ENCODE measurements around the gene KNSTRN.

Gene KNSTRN

DNA sequence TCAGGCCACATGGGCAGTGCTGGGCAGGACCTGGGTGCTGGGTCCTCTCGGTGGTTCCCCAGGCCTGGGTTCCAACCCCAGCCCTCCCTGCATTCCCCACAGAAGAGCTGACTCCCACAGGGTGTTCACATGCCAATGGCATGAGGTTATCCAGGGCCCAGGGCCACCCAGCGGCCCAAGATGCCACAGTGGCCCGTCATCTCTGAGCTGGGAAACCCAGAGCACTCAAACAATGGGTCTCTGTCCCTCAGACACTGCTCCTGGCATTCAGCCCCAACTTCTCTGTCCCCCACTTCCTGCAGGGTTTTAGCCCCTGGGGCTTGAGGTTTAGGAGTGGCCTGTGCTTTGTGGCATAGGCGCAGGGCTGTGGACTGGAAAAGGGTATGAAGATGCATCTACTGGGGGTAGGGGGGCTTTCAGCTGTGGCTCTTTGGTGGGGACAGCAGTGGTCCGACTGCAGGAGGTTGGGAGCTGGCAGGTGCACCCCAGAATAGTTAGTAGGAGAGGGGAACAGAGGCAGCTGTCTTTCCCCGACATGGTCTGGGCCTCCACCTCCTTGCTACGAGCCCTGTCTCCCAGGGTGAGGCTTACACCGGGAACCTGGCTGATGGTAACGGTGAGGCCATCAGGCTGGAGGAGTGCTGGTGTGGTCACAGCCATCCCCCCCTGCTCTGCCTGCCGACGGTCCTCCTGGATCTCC is 43.5 kb upstream of the KNSTRN start:
- H3K27ac ChIP-seq (ENCODE audit: low read depth, low read length) = peak overlapping the region; percentile 94
- peak overlapping the region in 1 of 5 donors; percentile 58 for H3K4me3 ChIP-seq (ENCODE audit: low read depth in 1 of 5, low read length in 5 of 5)
- peaks cover 15 to 86% (median 73%) of the 10 kb centered on the region in 5 donors for H3K4me1 ChIP-seq (ENCODE audit: control insufficient read depth in 5 of 5, insufficient read depth in 5 of 5, low read length in 5 of 5)
- H3K36me3 ChIP-seq (ENCODE audit: control insufficient read depth in 5 of 5, insufficient read depth in 5 of 5, low read length in 5 of 5) = peaks cover 0 to 2% (median 0%) of the 10 kb centered on the region in 5 donors
- H3K27me3 ChIP-seq (ENCODE audit: control insufficient read depth in 5 of 5, insufficient read depth in 4 of 5, low read length in 5 of 5) = no peaks in the 10 kb centered on the region
- peak overlapping the region in 2 of 5 donors; percentile 70 to 74 for H3K9ac ChIP-seq (ENCODE audit: low read length in 5 of 5)
- H3K9me3 ChIP-seq (ENCODE audit: control insufficient read depth in 5 of 5, low read length in 5 of 5) = no peaks in the 10 kb centered on the region

DNA sequence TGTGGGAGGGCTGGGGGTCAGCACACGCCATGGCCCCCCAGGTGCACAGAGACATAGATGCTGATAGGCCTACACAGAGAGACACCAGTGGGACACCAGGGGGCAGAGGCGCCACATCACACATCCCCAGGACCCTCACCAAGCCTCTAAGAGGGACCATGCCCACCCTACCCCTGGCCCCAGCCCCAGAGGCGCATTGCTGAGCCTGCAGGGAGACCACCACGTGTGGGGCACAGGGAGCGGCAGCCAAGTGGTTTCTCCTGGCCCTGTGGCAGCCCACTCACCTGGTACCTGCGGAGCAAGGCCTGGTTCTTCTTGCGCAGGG is 42.9 kb upstream of the KNSTRN start:
- peak overlapping the region in 4 of 5 donors; percentile 68 to 81 (median 72) for H3K9ac ChIP-seq (ENCODE audit: low read length in 5 of 5)
- peak overlapping the region in 2 of 5 donors; percentile 57 to 58 for H3K4me3 ChIP-seq (ENCODE audit: low read depth in 1 of 5, low read length in 5 of 5)
- no peaks in the 10 kb centered on the region for H3K9me3 ChIP-seq (ENCODE audit: control insufficient read depth in 5 of 5, low read length in 5 of 5)
- peaks cover 0 to 2% (median 0%) of the 10 kb centered on the region in 5 donors for H3K36me3 ChIP-seq (ENCODE audit: control insufficient read depth in 5 of 5, insufficient read depth in 5 of 5, low read length in 5 of 5)
- peaks cover 12 to 86% (median 70%) of the 10 kb centered on the region in 5 donors for H3K4me1 ChIP-seq (ENCODE audit: control insufficient read depth in 5 of 5, insufficient read depth in 5 of 5, low read length in 5 of 5)
- no peaks in the 10 kb centered on the region for H3K27me3 ChIP-seq (ENCODE audit: control insufficient read depth in 5 of 5, insufficient read depth in 4 of 5, low read length in 5 of 5)
- H3K27ac ChIP-seq (ENCODE audit: low read depth, low read length) = peak overlapping the region; percentile 94

GRCh38 chr15:40340038-40340739 is 42.3 kb upstream of the KNSTRN start:
- Histone ChIP-seq H3K9ac (ENCODE audit: low read length in 5 of 5) (peak overlapping the region in 4 of 5 donors; percentile 68 to 81 (median 72)), H3K27me3 (ENCODE audit: control insufficient read depth in 5 of 5, insufficient read depth in 4 of 5, low read length in 5 of 5) (no peaks in the 10 kb centered on the region), H3K9me3 (ENCODE audit: control insufficient read depth in 5 of 5, low read length in 5 of 5) (no peaks in the 10 kb centered on the region), H3K4me3 (ENCODE audit: low read depth in 1 of 5, low read length in 5 of 5) (peak overlapping the region in 4 of 5 donors; percentile 32 to 58 (median 50)), H3K36me3 (ENCODE audit: control insufficient read depth in 5 of 5, insufficient read depth in 5 of 5, low read length in 5 of 5) (no peaks in the 10 kb centered on the region), H3K27ac (ENCODE audit: low read depth, low read length) (peak overlapping the region; percentile 94), H3K4me1 (ENCODE audit: control insufficient read depth in 5 of 5, insufficient read depth in 5 of 5, low read length in 5 of 5) (peaks cover 12 to 80% (median 64%) of the 10 kb centered on the region in 5 donors)

DNA sequence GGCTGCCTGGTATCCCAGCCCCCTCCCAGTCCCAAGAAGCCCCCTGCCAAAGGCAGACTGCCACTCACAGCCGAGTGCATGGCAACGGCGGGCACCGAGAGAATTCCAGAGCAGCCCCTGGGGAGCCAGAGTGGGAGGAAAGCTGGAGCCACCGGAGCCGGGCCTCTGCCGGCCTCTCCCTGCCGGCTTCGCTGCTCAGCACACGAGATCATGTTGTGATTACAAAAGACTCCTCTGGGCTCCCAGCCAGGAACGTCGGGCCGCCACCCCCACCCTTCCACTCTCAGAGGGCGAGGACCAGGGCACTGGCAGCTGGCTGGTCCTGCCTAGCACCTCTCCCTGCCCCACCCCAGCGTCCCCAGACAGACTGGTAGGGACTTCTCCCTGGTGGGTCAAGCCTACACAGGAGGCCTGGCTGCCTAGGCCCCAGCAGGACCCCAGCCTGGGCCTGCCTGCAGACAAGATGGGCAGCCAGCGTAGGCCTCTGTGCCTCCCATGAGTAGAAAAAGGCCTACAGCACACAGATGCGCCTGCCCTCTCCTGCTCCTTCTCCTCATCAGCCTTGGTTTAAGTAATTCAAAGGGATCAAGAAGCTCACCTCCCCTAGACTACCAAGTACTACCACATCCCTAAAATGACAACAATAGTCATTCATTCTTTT is 41.7 kb upstream of the KNSTRN start, which contains the start of gene CCDC9B:
Gene CCDC9B (minus strand): TSS at position 200 of the 661 bp plus-strand sequence. CDS start 120 bp downstream, at position 80.
- H3K27ac ChIP-seq (ENCODE audit: low read depth, low read length) = peak within 1 kb of the TSS; percentile 94
- H3K4me3 ChIP-seq (ENCODE audit: low read depth in 1 of 5, low read length in 5 of 5) = peak within 1 kb of the TSS in 4 of 5 donors; percentile 32 to 58 (median 50)
- no peaks in the 10 kb centered on the region for H3K9me3 ChIP-seq (ENCODE audit: control insufficient read depth in 5 of 5, low read length in 5 of 5)
- H3K36me3 ChIP-seq (ENCODE audit: control insufficient read depth in 5 of 5, insufficient read depth in 5 of 5, low read length in 5 of 5) = no peaks in the 10 kb centered on the region
- peak within 1 kb of the TSS in 4 of 5 donors; percentile 68 to 81 (median 72) for H3K9ac ChIP-seq (ENCODE audit: low read length in 5 of 5)
- peaks cover 12 to 73% (median 62%) of the 10 kb centered on the region in 5 donors for H3K4me1 ChIP-seq (ENCODE audit: control insufficient read depth in 5 of 5, insufficient read depth in 5 of 5, low read length in 5 of 5)
- H3K27me3 ChIP-seq (ENCODE audit: control insufficient read depth in 5 of 5, insufficient read depth in 4 of 5, low read length in 5 of 5) = no peaks in the 10 kb centered on the region

DNA sequence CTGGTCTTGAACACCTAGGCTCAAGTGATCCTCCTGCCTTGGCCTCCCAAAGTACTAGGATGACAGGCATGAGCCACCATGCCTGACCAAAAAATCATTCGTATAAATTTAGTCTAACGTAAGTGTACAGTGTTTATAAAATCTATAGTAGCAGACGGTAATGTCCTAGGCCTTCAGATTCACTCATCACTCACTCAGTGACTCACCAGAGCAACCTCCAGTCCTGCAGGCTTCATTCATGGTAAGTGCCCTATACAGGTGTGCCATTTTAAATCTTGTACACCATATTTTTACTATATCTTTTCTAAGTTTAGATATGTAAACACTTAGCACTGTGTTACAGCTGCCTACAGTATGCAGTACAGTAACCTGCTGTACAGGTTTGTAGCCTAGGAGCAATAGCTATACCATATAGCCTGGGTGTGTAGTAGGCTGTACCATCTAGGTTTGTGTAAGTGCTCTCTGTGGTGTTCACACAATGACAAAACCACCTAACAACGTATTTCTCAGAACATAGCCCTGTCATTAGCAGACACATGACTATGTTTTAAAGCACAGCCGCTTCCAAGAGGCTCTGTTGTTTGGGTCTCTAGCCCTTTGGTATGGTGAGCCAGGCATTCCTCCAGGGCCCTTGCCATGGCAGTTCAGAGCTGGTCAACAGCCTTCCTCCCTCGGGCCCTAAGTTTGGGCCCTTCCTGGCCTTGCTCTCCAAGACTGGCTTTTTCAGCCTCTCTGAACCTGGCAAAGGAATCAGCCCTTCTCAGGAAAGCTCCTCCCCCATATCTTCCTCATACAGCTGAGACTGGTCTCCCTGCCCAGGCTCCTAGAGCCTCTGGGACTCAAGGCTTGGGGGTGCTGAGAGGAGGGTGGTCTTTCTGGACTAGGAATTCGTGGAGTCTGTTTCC is 39.9 kb upstream of the KNSTRN start:
- H3K9ac ChIP-seq (ENCODE audit: low read length in 5 of 5) = peak overlapping the region in 1 of 5 donors; percentile 48
- peaks cover 12 to 60% (median 54%) of the 10 kb centered on the region in 5 donors for H3K4me1 ChIP-seq (ENCODE audit: control insufficient read depth in 5 of 5, insufficient read depth in 5 of 5, low read length in 5 of 5)
- H3K36me3 ChIP-seq (ENCODE audit: control insufficient read depth in 5 of 5, insufficient read depth in 5 of 5, low read length in 5 of 5) = no peaks in the 10 kb centered on the region
- no peak overlapping the region for H3K4me3 ChIP-seq (ENCODE audit: low read depth in 1 of 5, low read length in 5 of 5)
- H3K9me3 ChIP-seq (ENCODE audit: control insufficient read depth in 5 of 5, low read length in 5 of 5) = no peaks in the 10 kb centered on the region
- no peaks in the 10 kb centered on the region for H3K27me3 ChIP-seq (ENCODE audit: control insufficient read depth in 5 of 5, insufficient read depth in 4 of 5, low read length in 5 of 5)
- peak overlapping the region; percentile 23 for H3K27ac ChIP-seq (ENCODE audit: low read depth, low read length)

- Histone ChIP-seq H3K9me3 (ENCODE audit: control insufficient read depth in 5 of 5, low read length in 5 of 5) (no peaks in the 10 kb centered on the region), H3K27me3 (ENCODE audit: control insufficient read depth in 5 of 5, insufficient read depth in 4 of 5, low read length in 5 of 5) (no peaks in the 10 kb centered on the region), H3K4me1 (ENCODE audit: control insufficient read depth in 5 of 5, insufficient read depth in 5 of 5, low read length in 5 of 5) (peaks cover 12 to 51% (median 46%) of the 10 kb centered on the region in 5 donors), H3K27ac (ENCODE audit: low read depth, low read length) (peak overlapping the region; percentile 23), H3K4me3 (ENCODE audit: low read depth in 1 of 5, low read length in 5 of 5) (no peak overlapping the region), H3K36me3 (ENCODE audit: control insufficient read depth in 5 of 5, insufficient read depth in 5 of 5, low read length in 5 of 5) (no peaks in the 10 kb centered on the region), H3K9ac (ENCODE audit: low read length in 5 of 5) (no peak overlapping the region)
Observed at GRCh38 chr15:40343512-40343911, 39.0 kb upstream of the KNSTRN start.

DNA sequence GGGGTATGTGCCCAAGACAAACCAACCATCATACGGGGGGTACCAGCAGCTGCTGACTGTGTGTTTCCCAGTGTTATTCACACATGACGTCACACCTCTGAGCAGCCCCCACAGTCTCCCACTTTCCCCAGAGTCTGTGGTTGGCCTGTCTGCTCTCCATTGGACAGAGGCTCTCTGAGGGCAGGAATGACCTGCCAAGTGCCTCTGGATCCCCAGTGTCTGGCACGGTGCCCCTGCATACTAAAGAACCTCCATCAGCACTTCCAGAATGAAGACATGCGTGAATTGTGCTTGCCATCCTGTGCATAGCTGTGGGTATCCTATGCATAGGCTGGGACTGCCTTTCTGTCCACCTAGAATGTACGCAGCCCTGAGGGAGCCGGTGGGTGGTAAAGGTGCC is 38.3 kb upstream of the KNSTRN start:
- H3K27me3 ChIP-seq (ENCODE audit: control insufficient read depth in 5 of 5, insufficient read depth in 4 of 5, low read length in 5 of 5) = peaks cover 0 to 2% (median 0%) of the 10 kb centered on the region in 5 donors
- no peak overlapping the region for H3K27ac ChIP-seq (ENCODE audit: low read depth, low read length)
- no peak overlapping the region for H3K9ac ChIP-seq (ENCODE audit: low read length in 5 of 5)
- no peaks in the 10 kb centered on the region for H3K9me3 ChIP-seq (ENCODE audit: control insufficient read depth in 5 of 5, low read length in 5 of 5)
- H3K4me3 ChIP-seq (ENCODE audit: low read depth in 1 of 5, low read length in 5 of 5) = no peak overlapping the region
- peaks cover 12 to 44% (median 39%) of the 10 kb centered on the region in 5 donors for H3K4me1 ChIP-seq (ENCODE audit: control insufficient read depth in 5 of 5, insufficient read depth in 5 of 5, low read length in 5 of 5)
- H3K36me3 ChIP-seq (ENCODE audit: control insufficient read depth in 5 of 5, insufficient read depth in 5 of 5, low read length in 5 of 5) = no peaks in the 10 kb centered on the region

DNA sequence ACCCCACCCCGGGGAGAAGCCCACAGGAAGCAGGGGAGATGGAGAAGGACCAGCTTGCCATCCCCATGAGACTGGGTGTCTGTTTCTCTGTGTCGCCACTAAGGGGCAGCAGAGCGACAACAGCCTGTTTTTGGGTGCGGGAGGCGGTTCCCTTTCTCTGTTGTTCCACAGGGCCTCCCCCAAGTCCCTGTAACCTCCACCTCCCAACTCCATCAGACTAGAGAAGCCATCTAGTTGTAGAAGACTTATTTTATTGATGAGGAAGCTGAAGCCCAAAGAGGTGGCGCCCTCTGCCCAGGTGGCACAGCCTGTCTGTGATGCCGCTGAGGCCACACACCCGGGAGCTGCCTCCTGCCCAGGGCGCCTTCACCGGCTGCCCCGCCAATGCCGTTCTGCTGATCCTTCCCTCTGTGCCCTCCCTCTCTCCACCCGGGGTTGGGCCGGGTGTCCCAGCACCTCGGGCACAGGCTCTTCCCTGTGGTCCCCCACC is 37.8 kb upstream of the KNSTRN start:
- H3K27me3 ChIP-seq (ENCODE audit: control insufficient read depth in 5 of 5, insufficient read depth in 4 of 5, low read length in 5 of 5) = peaks cover 0 to 3% (median 0%) of the 10 kb centered on the region in 5 donors
- no peaks in the 10 kb centered on the region for H3K9me3 ChIP-seq (ENCODE audit: control insufficient read depth in 5 of 5, low read length in 5 of 5)
- H3K9ac ChIP-seq (ENCODE audit: low read length in 5 of 5) = no peak overlapping the region
- H3K4me3 ChIP-seq (ENCODE audit: low read depth in 1 of 5, low read length in 5 of 5) = no peak overlapping the region
- H3K36me3 ChIP-seq (ENCODE audit: control insufficient read depth in 5 of 5, insufficient read depth in 5 of 5, low read length in 5 of 5) = no peaks in the 10 kb centered on the region
- H3K27ac ChIP-seq (ENCODE audit: low read depth, low read length) = no peak overlapping the region
- H3K4me1 ChIP-seq (ENCODE audit: control insufficient read depth in 5 of 5, insufficient read depth in 5 of 5, low read length in 5 of 5) = peaks cover 10 to 39% (median 35%) of the 10 kb centered on the region in 5 donors

GRCh38 chr15:40345225-40345866 is 37.2 kb upstream of the KNSTRN start:
- Histone ChIP-seq H3K27ac (ENCODE audit: low read depth, low read length) (no peak overlapping the region), H3K4me3 (ENCODE audit: low read depth in 1 of 5, low read length in 5 of 5) (no peak overlapping the region), H3K27me3 (ENCODE audit: control insufficient read depth in 5 of 5, insufficient read depth in 4 of 5, low read length in 5 of 5) (peaks cover 0 to 3% (median 0%) of the 10 kb centered on the region in 5 donors), H3K4me1 (ENCODE audit: control insufficient read depth in 5 of 5, insufficient read depth in 5 of 5, low read length in 5 of 5) (peaks cover 6 to 33% (median 28%) of the 10 kb centered on the region in 5 donors), H3K36me3 (ENCODE audit: control insufficient read depth in 5 of 5, insufficient read depth in 5 of 5, low read length in 5 of 5) (no peaks in the 10 kb centered on the region), H3K9me3 (ENCODE audit: control insufficient read depth in 5 of 5, low read length in 5 of 5) (no peaks in the 10 kb centered on the region), H3K9ac (ENCODE audit: low read length in 5 of 5) (no peak overlapping the region)

Data from subcutaneous abdominal adipose tissue (tissue), 5 donors.